Hematopoietic multipotent progenitor cell treated with erythropoietin and hydrocortisone succinate and interleukin-3 and kit ligand, for 6 days (in vitro differentiated cells): ENCODE results near the gene ABLIM1.

Experiments used
- DNase-seq: peaks from one replicate; pipeline ENCODE4 v3.0.0-alpha.2; 2015

Gene ABLIM1

DNA sequence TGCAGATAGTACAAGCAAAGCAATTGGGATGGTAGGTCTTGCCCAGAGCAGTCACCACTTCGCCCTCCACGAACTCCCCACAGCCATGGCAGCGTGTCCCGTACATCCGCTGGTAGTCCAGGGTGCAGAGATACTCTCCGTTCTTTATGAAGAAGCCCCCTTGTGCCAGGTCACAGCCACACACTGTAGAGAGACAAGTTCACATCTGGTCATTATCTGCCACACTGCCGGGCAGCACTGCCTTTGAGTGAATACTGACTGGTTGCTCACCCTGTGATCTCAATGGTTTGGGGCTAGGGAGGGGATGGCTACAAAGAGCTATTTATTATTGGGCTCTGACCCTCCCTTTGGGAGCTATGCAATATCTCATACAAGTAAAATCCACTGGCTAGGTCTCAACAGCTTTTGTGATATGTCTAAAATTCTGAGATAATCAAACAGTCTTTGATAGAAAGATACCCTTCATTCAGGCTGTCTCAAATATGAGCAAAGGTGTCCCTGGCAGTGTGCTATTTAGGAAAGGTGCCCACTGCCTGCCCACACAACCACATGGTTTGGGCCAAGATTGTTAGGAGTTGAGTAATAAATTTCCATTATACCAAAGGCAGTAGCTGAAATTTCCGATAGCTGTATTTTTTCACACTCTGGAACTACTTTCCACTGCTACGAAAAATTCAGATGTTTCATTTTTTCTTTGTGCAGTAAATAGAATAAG is 82.5 kb downstream of the ABLIM1 start:
- no peak for DNase-seq

- no peak for DNase-seq
Observed at GRCh38 chr10:114573330-114574045, 84.6 kb downstream of the ABLIM1 start.

GRCh38 chr10:114571316-114571999 is 86.6 kb downstream of the ABLIM1 start:
- DNase-seq, result no peak

- no peak for DNase-seq
Observed at GRCh38 chr10:114566064-114566463, 92.0 kb downstream of the ABLIM1 start.

- no peak for DNase-seq
Observed at GRCh38 chr10:114565066-114565465, 93.0 kb downstream of the ABLIM1 start.

DNA sequence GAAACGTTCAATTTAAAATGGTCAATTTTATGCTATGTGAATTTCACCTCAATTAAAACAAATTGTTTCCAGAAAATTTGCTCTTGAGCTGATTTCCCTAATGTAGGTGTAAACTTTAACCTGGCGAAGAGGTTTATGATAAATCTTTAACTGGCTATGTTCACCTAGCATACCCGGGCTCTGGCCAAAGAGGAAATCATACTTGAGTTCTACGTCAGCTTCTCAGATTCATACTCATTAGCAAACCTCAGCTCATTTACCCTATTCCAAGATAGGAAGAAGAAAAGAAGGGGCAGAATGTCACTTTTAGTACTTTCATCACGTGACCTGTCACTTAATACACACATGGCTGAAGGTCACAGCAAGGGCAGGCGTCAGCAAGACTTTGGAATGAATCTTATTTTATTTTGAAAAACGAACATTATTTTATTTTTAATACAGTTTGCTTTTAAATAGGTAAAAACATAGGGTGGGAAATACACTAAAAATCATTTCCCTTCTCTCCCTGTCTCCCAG is 97.0 kb downstream of the ABLIM1 start:
- DNase-seq, result no peak

GRCh38 chr10:114560144-114560543 is 97.9 kb downstream of the ABLIM1 start:
- DNase-seq, result no peak

DNA sequence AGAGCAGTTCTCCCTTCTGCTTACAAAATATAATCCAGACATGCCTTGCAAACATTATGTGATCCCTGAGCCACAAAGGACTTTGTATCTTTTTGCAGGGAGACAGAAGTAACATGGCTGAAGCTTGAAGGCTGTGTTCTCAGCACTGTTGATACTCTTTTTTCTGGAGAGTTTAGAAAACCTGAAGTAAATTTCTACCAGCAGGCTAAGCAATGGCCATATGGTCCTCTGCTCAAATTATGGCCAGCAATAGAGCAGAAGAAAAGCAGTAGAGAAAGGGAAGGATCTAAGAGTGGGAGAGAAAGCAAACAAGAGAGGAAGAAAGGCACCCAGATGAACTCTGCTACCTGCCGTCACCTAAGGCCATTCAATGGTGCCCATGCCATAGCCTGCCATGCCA is 98.4 kb downstream of the ABLIM1 start:
- no peak for DNase-seq

DNA sequence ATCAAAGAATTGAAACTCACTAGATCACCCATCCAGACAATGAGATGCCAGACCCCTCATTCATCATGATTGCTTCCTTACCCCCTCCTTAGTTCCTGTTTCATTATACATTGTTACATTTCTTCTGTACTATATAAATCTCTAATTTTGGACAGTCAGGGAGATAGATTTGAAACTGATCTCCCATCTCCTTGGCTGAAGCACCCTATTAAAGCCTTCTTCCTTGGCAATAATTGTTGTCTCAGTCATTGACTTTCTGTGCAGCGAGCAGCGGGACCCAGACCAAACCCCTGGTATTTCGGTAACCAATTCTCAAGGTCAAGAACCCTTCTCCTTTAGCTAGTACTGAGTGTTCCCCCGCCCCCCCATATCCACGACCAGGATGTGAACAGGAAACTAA is 100.2 kb downstream of the ABLIM1 start:
- no peak for DNase-seq

DNA sequence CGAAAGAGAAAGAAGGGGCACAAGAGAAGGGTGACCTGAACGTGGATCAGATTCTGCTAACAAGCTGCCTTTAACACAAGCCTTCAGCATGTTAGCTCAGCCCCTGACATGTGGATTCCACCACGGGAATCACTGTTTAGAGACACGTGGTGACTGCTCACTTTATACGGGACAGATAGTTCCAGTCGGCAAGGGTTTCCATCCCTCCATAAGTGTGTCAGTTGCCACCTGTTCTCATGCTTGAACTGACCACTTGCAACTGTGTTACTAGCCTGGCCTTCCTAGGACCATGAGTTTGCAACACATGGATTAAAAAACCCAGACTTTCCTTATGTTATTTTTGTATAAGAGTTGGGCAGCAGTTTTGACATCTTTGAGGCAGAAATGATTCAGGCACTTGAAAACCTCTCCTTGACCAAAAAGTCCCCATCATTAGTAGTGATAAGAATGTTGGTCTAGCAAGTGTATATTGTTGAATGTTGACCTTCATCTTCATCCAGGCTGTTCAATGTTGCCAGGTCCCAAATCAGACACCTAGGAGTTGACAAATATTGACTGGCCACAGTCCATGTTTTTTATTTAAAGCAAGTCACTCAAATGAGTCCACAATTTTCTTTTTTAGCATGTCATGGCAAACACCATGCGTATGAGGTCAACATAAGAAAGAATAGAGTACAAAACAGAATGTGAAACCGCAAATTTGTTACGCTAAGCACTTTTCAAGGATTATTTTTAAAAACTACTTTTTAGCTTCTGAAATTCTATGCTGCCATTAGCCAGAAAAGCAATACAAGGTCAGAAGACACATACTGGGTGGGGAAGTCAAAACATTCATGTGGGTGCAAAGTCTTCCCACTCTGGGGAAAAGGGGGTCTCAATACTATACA is 101.6 kb downstream of the ABLIM1 start:
- no peak for DNase-seq

GRCh38 chr10:114553436-114553835 is 104.6 kb downstream of the ABLIM1 start:
- DNase-seq, result no peak

DNA sequence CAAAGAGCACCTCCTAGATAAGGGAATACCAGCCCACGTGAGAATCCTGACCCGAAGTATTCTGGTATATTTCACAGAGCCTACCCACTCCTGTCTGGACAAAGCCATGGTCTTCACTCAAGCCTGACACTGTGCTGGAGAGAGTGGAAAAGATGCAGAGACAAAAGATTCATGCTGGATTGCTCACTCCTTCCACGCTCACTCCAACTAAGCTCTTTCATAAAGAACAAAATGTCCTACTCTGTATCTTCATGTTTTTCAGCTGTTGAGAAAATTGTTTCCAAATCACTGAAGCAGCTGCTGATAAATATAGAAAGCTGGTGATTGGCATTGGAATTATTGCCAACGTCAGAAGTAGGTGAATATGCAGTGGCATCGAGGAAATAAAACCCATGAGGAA is 106.0 kb downstream of the ABLIM1 start:
- no peak for DNase-seq

DNA sequence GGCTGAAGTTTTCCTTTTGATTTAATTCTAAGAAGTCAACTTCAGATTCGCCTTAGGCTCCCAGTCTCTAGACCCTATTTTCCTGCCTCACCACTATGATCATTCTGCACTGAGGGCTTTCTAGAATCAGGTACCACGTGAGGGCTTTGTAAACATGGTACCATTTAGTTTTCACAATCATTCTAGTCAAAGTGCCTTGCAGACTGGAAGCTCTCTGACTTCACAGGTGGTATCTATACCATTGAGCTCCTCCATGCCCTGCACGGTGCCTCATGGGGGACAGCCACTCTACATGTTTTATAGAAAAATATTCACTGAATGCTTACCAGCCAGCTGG is 106.5 kb downstream of the ABLIM1 start:
- no peak for DNase-seq

DNA sequence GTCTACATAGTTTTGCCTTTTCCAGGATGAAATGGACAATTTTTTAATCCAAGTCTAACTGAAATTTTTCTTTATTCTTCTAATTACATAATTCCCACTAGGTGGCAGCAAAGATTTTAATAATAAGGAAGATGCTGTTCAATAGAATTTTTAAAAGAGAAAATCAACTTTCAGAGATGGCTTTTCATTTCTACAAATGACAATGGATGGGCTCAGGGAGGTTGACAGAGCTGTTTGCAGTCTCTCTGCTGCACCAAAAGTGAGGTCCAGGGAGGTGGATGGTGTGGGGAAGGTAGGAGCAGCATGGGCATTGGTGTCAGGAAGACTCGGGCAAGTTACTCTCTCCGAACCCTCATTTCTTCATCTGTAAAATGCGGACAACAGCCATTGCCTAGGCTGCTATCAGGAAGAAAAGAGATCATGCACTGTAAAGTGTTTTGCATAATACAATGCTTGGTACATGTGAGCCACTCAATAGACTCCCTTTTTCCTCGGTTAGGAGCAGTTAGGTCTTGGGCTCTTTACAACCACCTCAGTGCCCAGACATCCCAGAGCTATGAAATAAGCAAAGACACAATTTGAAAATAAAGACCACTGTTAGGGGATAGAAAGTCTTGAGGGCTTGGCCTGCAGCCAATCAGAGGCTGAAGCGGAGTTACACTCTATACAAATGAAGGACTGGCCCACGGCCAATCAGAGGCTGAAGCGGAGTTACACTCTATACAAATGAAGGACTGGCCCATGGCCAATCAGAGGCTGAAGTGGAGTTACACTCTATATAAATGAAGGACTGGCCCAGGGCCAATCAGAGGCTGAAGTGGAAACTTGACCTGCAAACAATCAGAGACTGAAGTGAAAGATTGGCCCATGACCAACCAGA is 107.1 kb downstream of the ABLIM1 start:
- DNase-seq, result peak; percentile 90

DNA sequence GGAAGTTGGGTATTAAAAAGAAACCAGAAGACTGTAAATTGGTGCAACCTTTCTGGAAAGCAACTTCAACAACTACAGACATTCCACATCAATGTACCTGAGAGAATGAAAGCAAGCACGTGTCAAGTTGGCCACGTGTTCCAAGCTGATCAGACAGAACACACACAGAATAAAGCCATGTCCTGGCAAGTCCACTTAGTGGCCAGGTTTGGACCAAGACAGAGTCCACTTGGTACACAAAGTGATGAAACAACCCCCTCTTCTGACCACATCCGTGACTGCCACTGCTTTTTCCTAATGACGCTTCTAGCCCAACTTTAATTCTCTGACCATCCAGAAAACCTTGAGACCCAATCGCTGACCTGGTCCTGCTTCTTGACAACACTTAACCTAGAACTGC is 109.4 kb downstream of the ABLIM1 start:
- DNase-seq, result peak; percentile 21

DNA sequence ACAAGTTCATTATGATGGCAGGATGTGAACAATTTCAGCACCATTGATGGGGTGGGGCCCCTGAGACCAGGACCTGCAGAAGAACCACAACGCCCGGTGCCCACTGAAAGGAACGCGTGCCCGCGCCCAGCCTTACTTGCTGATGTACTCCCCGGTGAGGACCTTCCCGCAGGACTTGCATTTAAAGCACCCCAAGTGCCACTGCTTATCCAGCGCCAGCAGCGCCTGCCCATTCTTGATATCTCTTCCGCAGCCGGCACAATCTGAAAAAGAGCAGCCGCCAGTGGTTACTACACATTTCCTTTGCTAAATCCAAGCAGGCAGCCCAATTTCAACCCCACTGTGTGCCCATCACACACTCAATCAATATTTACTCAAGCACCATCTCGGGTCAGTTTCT is 110.6 kb downstream of the ABLIM1 start:
- peak; percentile 79 for DNase-seq

GRCh38 chr10:114547056-114547455 is 111.0 kb downstream of the ABLIM1 start:
- no peak for DNase-seq

GRCh38 chr10:114545819-114546218 is 112.3 kb downstream of the ABLIM1 start:
- no peak for DNase-seq

- no peak for DNase-seq
Observed at GRCh38 chr10:114545071-114545470, 113.0 kb downstream of the ABLIM1 start.

DNA sequence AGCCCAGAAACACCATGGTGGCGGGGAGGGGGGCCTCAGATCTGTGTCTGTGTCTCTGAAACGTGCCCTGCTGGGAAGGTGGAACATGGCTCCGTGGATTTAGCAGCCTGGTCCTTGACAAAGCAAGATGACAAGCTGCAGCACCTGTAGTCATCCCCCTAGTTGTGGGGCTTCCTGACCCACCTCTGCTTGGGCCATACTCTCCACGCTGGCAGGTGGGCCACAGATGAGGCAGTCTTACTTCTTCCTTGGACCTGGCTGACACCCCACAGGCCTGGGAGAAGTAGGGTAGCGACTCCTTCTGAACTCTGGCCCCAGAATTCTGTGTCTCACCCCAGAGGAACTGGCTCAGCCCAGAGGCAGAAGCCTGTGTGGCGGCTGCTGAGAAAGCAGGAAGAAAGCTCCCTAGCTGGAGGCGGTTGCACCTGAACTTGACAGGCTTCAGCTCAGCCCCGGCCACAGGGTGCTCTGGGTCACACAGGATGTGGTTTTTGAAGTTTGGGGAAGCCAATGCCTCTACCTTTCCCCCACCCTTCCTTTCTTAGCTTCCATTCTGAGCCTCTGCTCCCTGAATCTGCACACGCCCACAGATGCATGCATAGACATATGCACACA is 113.9 kb downstream of the ABLIM1 start:
- DNase-seq, result peak; percentile 31

GRCh38 chr10:114543456-114543855 is 114.6 kb downstream of the ABLIM1 start:
- DNase-seq, result no peak
